ENCODE results near the gene DPP6. TPM values are rescaled to one million over a fixed set of nuclear protein-coding genes. Genes with fewer than 3 reads are reported as not detected.

Gene DPP6
- total RNA-seq, 1 experiment from 2014 or later, result not detected

DNA sequence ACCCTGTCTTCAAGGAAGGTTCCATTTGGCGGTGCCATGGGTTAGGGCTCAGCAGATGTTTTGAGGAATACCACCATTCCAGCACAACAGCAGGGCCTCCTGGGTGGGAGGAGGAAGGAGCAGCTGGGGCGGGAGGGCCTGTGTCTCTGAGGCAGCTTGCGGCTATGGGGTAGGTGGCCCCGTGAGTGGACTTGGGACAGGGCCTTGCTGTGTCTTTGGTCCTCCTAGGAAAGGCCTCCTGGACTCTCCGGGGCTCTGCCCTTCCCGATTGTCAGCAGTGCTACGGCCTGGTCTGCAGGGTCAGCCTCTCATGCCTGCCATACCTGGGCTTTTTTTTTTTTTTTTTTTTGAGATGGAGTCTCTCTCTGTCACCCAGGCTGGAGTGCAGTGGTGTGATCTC, 854.0 kb downstream of the DPP6 start:
- Histone ChIP-seq H3K4me1 (ENCODE audit: insufficient read depth, low read length, poor library complexity, severe bottlenecking) (no peaks in the 10 kb centered on the region), H3K27ac (ENCODE audit: low read depth, low read length, poor library complexity, severe bottlenecking) (no peak overlapping the region), H3K27me3 (replicated peaks; ENCODE audit: insufficient read depth, low read depth, low read length, poor library complexity) (no peaks in the 10 kb centered on the region), H3K9me3 (ENCODE audit: low read depth, low read length, poor library complexity, severe bottlenecking) (peaks cover 4% of the 10 kb centered on the region), H3K4me3 (ENCODE audit: low read depth, low read length, poor library complexity, severe bottlenecking) (no peak overlapping the region), H3K36me3 (ENCODE audit: insufficient read depth, low read length, poor library complexity, severe bottlenecking) (no peaks in the 10 kb centered on the region)
- no TSS peak for BruUV-seq (replicated peaks)
- ChIA-PET CTCF (no interaction called here), POLR2A (ENCODE audit: low non-redundant PET) (no interaction called here)
- DNase-seq (ENCODE audit: low spot score), result no peak
- intact Hi-C loops (cut with micrococcal nuclease; ENCODE audit: unreplicated experiment), result no loop called here
- TF ChIP-seq EZH2 (IDR thresholded peaks at IDR 0.05; ENCODE audit: borderline replicate concordance, low read depth, low read length, poor library complexity, severe bottlenecking) (no peak), CTCF (conservative IDR thresholded peaks at IDR 0.05; ENCODE audit: low read depth, low read length) (no peak)

GRCh38 chr7:154906736-154907355, 854.6 kb downstream of the DPP6 start:
- BruUV-seq (replicated peaks), result no TSS peak
- Histone ChIP-seq H3K9me3 (ENCODE audit: low read depth, low read length, poor library complexity, severe bottlenecking) (peaks cover 4% of the 10 kb centered on the region), H3K27me3 (replicated peaks; ENCODE audit: insufficient read depth, low read depth, low read length, poor library complexity) (no peaks in the 10 kb centered on the region), H3K27ac (ENCODE audit: low read depth, low read length, poor library complexity, severe bottlenecking) (no peak overlapping the region), H3K36me3 (ENCODE audit: insufficient read depth, low read length, poor library complexity, severe bottlenecking) (no peaks in the 10 kb centered on the region), H3K4me1 (ENCODE audit: insufficient read depth, low read length, poor library complexity, severe bottlenecking) (no peaks in the 10 kb centered on the region), H3K4me3 (ENCODE audit: low read depth, low read length, poor library complexity, severe bottlenecking) (no peak overlapping the region)
- DNase-seq (ENCODE audit: low spot score), result no peak
- CTCF ChIA-PET, result no interaction called here
- TF ChIP-seq CTCF (conservative IDR thresholded peaks at IDR 0.05; ENCODE audit: low read depth, low read length) (no peak), EZH2 (IDR thresholded peaks at IDR 0.05; ENCODE audit: borderline replicate concordance, low read depth, low read length, poor library complexity, severe bottlenecking) (no peak)
- POLR2A ChIA-PET (ENCODE audit: low non-redundant PET), result no interaction called here
- intact Hi-C loops (cut with micrococcal nuclease; ENCODE audit: unreplicated experiment), result no loop called here

DNA sequence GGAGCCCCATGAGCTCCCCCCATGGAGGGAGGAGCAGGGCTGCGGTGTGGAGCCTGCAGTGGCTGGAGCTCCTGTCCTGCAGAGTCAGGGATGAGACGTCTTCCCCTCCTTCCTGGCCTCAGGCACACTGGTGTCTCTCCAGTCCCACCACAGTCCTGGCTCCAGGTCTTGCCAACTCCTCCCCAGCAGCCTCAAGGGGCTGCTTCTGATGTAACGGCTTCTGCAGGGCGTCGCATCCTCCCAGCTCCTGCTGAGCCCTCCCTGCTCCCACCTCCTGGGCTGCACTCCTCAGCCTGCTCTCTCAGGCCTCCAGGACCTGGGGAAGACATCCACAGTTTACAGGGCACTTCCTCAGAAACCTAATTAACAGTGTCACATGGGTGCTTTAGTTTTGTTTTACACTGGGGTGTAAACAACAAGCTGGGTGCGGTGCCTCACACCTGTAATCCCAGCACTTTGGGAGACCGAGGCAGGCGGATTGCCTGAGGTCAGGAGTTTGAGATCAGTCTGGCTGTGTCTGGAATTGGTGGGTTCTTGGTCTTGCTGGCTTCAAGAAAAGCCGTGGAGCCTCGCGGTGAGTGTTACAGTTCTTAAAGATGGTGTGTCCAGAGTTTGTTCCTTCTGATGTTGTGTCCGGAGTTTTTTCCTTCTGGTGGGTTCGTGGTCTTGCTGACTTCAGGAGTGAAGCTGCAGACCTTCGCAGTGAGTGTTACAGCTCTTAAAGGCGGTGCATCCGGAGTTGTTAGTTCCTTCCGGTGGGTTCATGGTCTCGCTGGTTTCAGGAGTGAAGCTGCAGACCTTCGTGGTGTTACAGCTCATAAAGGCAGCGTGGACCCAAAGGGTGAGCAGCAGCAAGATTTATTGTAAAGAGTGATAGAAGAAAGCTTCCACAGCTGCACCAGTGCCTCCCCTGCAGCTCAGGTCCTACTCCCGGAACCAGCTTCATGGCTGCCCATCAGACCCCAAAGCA, 855.7 kb downstream of the DPP6 start:
- no peak overlapping the region for H3K27ac ChIP-seq (ENCODE audit: low read depth, low read length, poor library complexity, severe bottlenecking)
- DNase-seq (ENCODE audit: low spot score), result no peak
- intact Hi-C loops (cut with micrococcal nuclease; ENCODE audit: unreplicated experiment), result no loop called here
- no peaks in the 10 kb centered on the region for H3K4me1 ChIP-seq (ENCODE audit: insufficient read depth, low read length, poor library complexity, severe bottlenecking)
- no peak overlapping the region for H3K4me3 ChIP-seq (ENCODE audit: low read depth, low read length, poor library complexity, severe bottlenecking)
- ChIA-PET CTCF (no interaction called here), POLR2A (ENCODE audit: low non-redundant PET) (no interaction called here)
- TF ChIP-seq EZH2 (IDR thresholded peaks at IDR 0.05; ENCODE audit: borderline replicate concordance, low read depth, low read length, poor library complexity, severe bottlenecking) (no peak), CTCF (conservative IDR thresholded peaks at IDR 0.05; ENCODE audit: low read depth, low read length) (no peak)
- H3K9me3 ChIP-seq (ENCODE audit: low read depth, low read length, poor library complexity, severe bottlenecking), result peaks cover 4% of the 10 kb centered on the region
- no peaks in the 10 kb centered on the region for H3K27me3 ChIP-seq (replicated peaks; ENCODE audit: insufficient read depth, low read depth, low read length, poor library complexity)
- no peaks in the 10 kb centered on the region for H3K36me3 ChIP-seq (ENCODE audit: insufficient read depth, low read length, poor library complexity, severe bottlenecking)
- BruUV-seq (replicated peaks), result no TSS peak

Measured in A673 (cell line).